Omental fat pad (tissue), 4 donors: ENCODE data around the gene DPH6. TPM values are rescaled to one million over a fixed set of nuclear protein-coding genes. Genes with fewer than 3 reads are reported as not detected.
"Not testable (repeated sequence)": the region's sequence is repeated elsewhere in the genome, so short reads cannot be mapped to it uniquely, and the experiment has no call there.

Source experiments
- ATAC-seq: fragments of 150-250 bp; one replicate; pipeline ENCODE4 v1.9.1; 2016; ENCODE audit warnings: mild to moderate bottlenecking, moderate library complexity; ENCODE audit not compliant: low FRiP score
- DNase-seq: peaks from one replicate; pipeline ENCODE4 v3.0.0-alpha.2; 2019; ENCODE audit warnings: low spot score
- CTCF ChIP-seq, 3 donors: fragments of 450-650 bp; IDR thresholded peaks; one replicate each; pipeline ENCODE4 v1.5.1; 2016 to 2017; ENCODE audit warnings: antibody characterized with exemption in 3 of 3, mild to moderate bottlenecking in 3 of 3, moderate library complexity in 2 of 3
- total RNA-seq, 4 donors: library from RNA; depleted of rRNA; stranded (reverse); fragments of >200 nt; gene quantifications; one replicate each; pipeline ENCODE4 v1.1.0, GENCODE V29; 2016

The DPH6 gene
- total RNA-seq, 4 donors from 2014 or later: 10.1 to 27.9 (median 13.7) TPM

GRCh38 chr15:35393398-35393797, 152.6 kb downstream of the DPH6 start:
- no peak for TF ChIP-seq CTCF (IDR thresholded peaks at IDR 0.05)
- no peak for DNase-seq
- no peak for ATAC-seq

- DNase-seq, ATAC-seq: not testable (repeated sequence)
These were observed 154.5 kb downstream of the DPH6 start for GRCh38 chr15:35391408-35391984.

GRCh38 chr15:35383506-35383905, 162.5 kb downstream of the DPH6 start:
- ATAC-seq (no peak), DNase-seq (no peak)
- TF ChIP-seq CTCF (IDR thresholded peaks at IDR 0.05): no peak

GRCh38 chr15:35381328-35381727, 164.6 kb downstream of the DPH6 start:
- DNase-seq (no peak), ATAC-seq (no peak)
- TF ChIP-seq CTCF (IDR thresholded peaks at IDR 0.05): no peak

GRCh38 chr15:35379972-35380371, 166.0 kb downstream of the DPH6 start:
- DNase-seq (no peak), ATAC-seq (no peak)
- no peak for TF ChIP-seq CTCF (IDR thresholded peaks at IDR 0.05)

- DNase-seq, ATAC-seq: not testable (repeated sequence)
These were observed 167.5 kb downstream of the DPH6 start for GRCh38 chr15:35378454-35378853.

GRCh38 chr15:35376707-35377106, 169.3 kb downstream of the DPH6 start:
- TF ChIP-seq CTCF (IDR thresholded peaks at IDR 0.05): no peak
- DNase-seq (no peak), ATAC-seq (no peak)

GRCh38 chr15:35374661-35375060, 171.3 kb downstream of the DPH6 start:
- ATAC-seq (no peak), DNase-seq (no peak)
- TF ChIP-seq CTCF (IDR thresholded peaks at IDR 0.05): no peak
